ENCODE measurements around the gene PIK3R6.
"Not testable (repeated sequence)": the region's sequence is repeated elsewhere in the genome, so short reads cannot be mapped to it uniquely, and the experiment has no call there.

PIK3R6 gene

GRCh38 chr17:8894673-8895578 lies 27.5 kb upstream of the PIK3R6 start:
- in situ Hi-C loops (cut with MboI; ENCODE audit: low sequenced_read_pairs): no loop called here

GRCh38 chr17:8894202-8894671 lies 26.8 kb upstream of the PIK3R6 start:
- in situ Hi-C loops (cut with MboI; ENCODE audit: low sequenced_read_pairs): no loop called here

GRCh38 chr17:8893621-8894201 lies 26.2 kb upstream of the PIK3R6 start:
- in situ Hi-C loops (cut with MboI; ENCODE audit: low sequenced_read_pairs): no loop called here

GRCh38 chr17:8893059-8893458 lies 25.6 kb upstream of the PIK3R6 start:
- in situ Hi-C loops (cut with MboI; ENCODE audit: low sequenced_read_pairs): no loop called here

- in situ Hi-C loops (cut with MboI; ENCODE audit: low sequenced_read_pairs): no loop called here
Measured at GRCh38 chr17:8892338-8892690, 24.8 kb upstream of the PIK3R6 start.

- in situ Hi-C loops (cut with MboI; ENCODE audit: low sequenced_read_pairs): no loop called here
Measured at GRCh38 chr17:8890671-8891070, 23.2 kb upstream of the PIK3R6 start.

GRCh38 chr17:8889458-8890210 lies 22.2 kb upstream of the PIK3R6 start:
- in situ Hi-C loops (cut with MboI; ENCODE audit: low sequenced_read_pairs): no loop called here

GRCh38 chr17:8888704-8889302 lies 21.3 kb upstream of the PIK3R6 start:
- in situ Hi-C loops (cut with MboI; ENCODE audit: low sequenced_read_pairs): no loop called here

- in situ Hi-C loops (cut with MboI; ENCODE audit: low sequenced_read_pairs): no loop called here
Measured at GRCh38 chr17:8887834-8888703, 20.6 kb upstream of the PIK3R6 start.

- in situ Hi-C loops (cut with MboI; ENCODE audit: low sequenced_read_pairs): no loop called here
Measured at GRCh38 chr17:8887301-8887700, 19.8 kb upstream of the PIK3R6 start.

GRCh38 chr17:8885967-8886684 lies 18.7 kb upstream of the PIK3R6 start:
- in situ Hi-C loops (cut with MboI; ENCODE audit: low sequenced_read_pairs): no loop called here

- in situ Hi-C loops (cut with MboI; ENCODE audit: low sequenced_read_pairs): not testable (repeated sequence)
Measured at GRCh38 chr17:8885163-8885966, 17.9 kb upstream of the PIK3R6 start.

- in situ Hi-C loops (cut with MboI; ENCODE audit: low sequenced_read_pairs): no loop called here
Measured at GRCh38 chr17:8884336-8884990, 17.0 kb upstream of the PIK3R6 start.

- in situ Hi-C loops (cut with MboI; ENCODE audit: low sequenced_read_pairs): no loop called here
Measured at GRCh38 chr17:8883353-8883752, 15.9 kb upstream of the PIK3R6 start.

GRCh38 chr17:8881606-8882005 lies 14.1 kb upstream of the PIK3R6 start:
- in situ Hi-C loops (cut with MboI; ENCODE audit: low sequenced_read_pairs): no loop called here

- in situ Hi-C loops (cut with MboI; ENCODE audit: low sequenced_read_pairs): no loop called here
Measured at GRCh38 chr17:8880466-8880865, 13.0 kb upstream of the PIK3R6 start.

- in situ Hi-C loops (cut with MboI; ENCODE audit: low sequenced_read_pairs): no loop called here
Measured at GRCh38 chr17:8879410-8879809, 11.9 kb upstream of the PIK3R6 start.

GRCh38 chr17:8877984-8878383 lies 10.5 kb upstream of the PIK3R6 start:
- in situ Hi-C loops (cut with MboI; ENCODE audit: low sequenced_read_pairs): no loop called here
